ENCODE results near the gene CBLN1. TPM values are rescaled to one million over a fixed set of nuclear protein-coding genes. Genes with fewer than 3 reads are reported as not detected.
"Not testable (repeated sequence)": the region's sequence is repeated elsewhere in the genome, so short reads cannot be mapped to it uniquely, and the experiment has no call there.

CBLN1 gene
- total RNA-seq, 1 donor from 2014 or later: not detected

- intact Hi-C loops (cut with DNase I): no loop called here
- H3K4me3 ChIP-seq: no peak overlapping the region
- no peak for TF ChIP-seq CTCF (IDR thresholded peaks at IDR 0.05)
- H3K27ac ChIP-seq: no peak overlapping the region
- no peaks in the 10 kb centered on the region for H3K36me3 ChIP-seq
- no peaks in the 10 kb centered on the region for H3K9me3 ChIP-seq
- ATAC-seq: no peak
- no peaks in the 10 kb centered on the region for H3K27me3 ChIP-seq (ENCODE audit: low read depth)
- no peaks in the 10 kb centered on the region for H3K4me1 ChIP-seq
- no peak for DNase-seq
Measured at GRCh38 chr16:49248227-49248626, 33.4 kb downstream of the CBLN1 start.

GRCh38 chr16:49236216-49236615 is 45.4 kb downstream of the CBLN1 start:
- ATAC-seq: no peak
- Histone ChIP-seq H3K27ac (no peak overlapping the region), H3K9me3 (no peaks in the 10 kb centered on the region), H3K4me3 (no peak overlapping the region), H3K27me3 (ENCODE audit: low read depth) (no peaks in the 10 kb centered on the region), H3K36me3 (no peaks in the 10 kb centered on the region), H3K4me1 (no peaks in the 10 kb centered on the region)
- intact Hi-C loops (cut with DNase I): no loop called here
- DNase-seq: no peak
- no peak for TF ChIP-seq CTCF (IDR thresholded peaks at IDR 0.05)

- H3K36me3 ChIP-seq; H3K27ac ChIP-seq; H3K4me3 ChIP-seq; H3K9me3 ChIP-seq; intact Hi-C loops (cut with DNase I); H3K4me1 ChIP-seq; ATAC-seq; H3K27me3 ChIP-seq (ENCODE audit: low read depth); DNase-seq: not testable (repeated sequence)
Measured at GRCh38 chr16:49228335-49228734, 53.3 kb downstream of the CBLN1 start.

Other genes starting within 250 kb of the CBLN1 start
- not detected for gene C16orf78, start 92.0 kb upstream of the CBLN1 start, total RNA-seq